HG02884 (cell line): Measurements from ENCODE around the gene RCVRN.
"Not testable (repeated sequence)": the region's sequence is repeated elsewhere in the genome, so short reads cannot be mapped to it uniquely, and the experiment has no call there.

ENCODE experiments used
- ATAC-seq: cut with Tn5 transposase; IDR thresholded peaks from one replicate; pipeline ENCODE4 v1.9.1; 2021; ENCODE audit warnings: mild to moderate bottlenecking, moderate library complexity; ENCODE audit not compliant: unreplicated experiment

RCVRN gene

DNA sequence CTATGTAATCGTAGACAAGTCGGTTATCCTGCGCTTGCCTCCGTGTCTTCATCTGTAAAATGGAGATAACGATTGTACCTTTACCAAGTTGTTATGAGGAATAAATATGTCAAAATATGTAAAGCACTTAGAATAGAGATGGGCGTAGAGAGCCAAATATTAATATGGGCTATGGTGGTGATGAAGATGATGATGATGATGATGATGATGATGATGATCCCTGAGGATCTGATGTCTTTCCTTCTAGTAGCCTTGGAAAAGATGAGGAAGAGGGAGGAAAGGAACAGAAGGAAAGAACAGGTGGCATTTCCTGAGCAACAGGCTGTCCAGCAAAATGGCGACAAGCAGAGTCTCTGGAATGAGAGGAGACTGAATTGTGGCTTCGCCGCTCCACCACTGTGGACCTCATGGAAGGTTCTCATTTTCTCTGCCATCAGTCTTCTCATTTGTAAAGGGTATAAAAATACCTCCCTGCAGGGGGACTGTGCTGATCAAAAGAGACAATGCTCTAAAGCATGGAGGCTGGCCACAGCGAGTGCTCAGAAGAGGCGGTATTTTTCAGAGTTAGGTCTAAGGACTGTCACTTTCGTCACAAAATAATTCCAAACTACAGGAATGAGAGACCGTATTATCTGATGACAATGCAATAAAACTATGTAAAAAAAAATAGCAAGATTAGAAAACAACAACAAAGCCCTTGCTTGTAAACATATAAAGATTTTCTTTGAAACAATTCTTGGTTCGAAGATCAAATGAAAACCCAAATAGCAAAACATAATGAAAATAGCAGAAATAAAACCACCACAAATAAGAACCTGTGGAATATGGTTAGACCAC is 17.2 kb upstream of the RCVRN start:
- no peak for ATAC-seq

DNA sequence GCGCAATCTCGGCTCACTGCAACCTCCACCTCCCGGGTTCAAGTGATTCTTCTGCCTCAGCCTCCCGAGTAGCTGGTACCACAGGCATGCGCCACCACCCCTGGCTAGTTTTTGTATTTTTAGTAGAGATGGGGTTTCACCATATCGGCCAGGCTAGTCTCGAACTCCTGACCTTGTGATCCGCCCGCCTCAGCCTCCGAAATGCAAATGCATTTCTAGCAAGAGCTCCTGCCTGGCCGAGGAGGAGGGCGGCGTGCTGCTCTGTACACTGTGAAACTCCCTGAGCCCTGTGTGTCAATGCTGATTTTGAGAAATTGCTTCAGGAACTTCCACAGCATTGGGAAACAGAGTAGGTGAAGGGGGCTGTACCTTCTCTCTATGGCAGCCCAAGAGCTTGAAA is 16.1 kb upstream of the RCVRN start:
- not testable (repeated sequence) for ATAC-seq

DNA sequence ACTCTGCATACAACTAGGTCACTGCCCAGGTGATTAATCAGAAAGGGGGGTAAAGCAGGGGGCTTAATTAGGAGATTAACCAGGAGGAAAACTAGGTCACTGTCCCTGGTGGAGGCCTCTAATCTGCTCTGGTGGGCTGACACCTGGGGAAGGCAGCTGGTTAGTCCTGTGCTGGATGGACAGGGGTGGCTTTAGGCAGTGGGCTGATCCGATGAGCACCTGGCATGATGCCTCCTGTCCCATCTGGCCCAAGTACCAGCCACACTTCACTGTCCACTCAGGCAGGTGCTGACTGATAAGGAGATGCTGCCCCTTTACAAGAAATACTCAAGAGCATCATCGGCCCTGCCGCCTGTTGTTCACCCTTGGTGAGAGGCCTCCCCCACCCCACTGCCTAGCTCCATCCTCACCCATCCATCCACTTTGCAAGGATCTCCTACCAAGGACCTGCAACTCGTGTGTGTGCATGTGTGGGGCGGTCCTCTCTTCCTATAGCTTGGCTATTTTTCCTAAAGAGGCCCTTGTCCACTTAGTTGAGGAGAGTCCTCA is 13.8 kb upstream of the RCVRN start:
- no peak for ATAC-seq

DNA sequence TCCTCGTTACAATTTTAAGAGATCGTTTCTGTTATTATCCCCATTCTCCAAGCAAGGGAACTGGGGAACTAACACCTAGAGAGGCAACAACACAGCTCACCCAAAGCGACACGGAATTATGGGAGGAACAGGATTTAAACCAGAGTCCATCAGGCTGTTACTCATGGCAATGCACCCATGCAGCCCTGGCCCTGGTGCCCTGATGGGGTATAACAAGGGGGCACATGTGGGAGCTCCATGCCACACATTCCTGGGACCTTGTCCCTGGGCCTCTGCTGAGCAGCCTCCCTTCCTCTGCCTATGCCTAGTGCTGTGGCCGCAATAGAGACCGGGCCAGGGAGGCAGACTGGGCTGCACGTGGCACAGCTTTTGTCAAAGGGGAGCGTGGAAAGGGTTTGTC is 13.3 kb upstream of the RCVRN start:
- no peak for ATAC-seq

DNA sequence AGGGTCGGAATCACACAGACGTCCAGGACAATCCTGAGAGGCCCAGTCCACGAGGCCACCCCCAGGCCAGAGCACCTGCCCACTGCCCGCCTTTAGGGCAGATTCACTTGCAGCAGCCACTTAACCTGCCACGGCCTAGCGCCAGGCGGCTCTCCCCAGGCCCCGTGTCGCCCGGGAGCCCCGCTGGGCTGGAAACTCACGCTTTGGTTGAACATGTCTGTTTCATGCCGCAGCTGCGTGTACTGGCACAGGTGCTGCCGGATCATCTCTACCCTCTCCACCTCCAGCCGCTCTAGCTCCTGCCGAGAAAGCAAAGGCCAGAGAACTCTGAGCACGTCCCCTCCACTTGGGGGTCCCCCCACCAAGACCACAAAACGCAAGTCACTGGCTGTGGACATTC is 12.7 kb upstream of the RCVRN start:
- no peak for ATAC-seq

DNA sequence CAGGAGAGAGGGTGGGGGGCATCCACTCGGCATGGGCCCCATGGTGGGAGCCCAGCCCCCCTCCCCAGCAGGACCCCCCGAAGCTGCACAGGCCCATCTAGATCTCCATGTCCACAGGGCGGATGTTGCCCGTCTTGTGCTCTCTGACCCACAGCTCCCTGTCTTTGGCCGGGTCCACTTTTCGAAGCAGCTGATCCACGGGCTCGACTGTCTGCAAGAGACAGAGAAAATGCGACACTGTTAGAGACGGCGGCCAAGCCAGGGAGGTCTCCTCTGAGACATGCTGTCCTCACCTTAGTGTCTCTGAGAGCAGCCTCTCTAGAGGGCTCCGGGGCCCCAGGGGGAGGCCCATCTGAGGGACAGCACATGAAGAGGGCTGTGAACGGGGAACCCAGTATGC is 12.1 kb upstream of the RCVRN start:
- ATAC-seq: no peak

DNA sequence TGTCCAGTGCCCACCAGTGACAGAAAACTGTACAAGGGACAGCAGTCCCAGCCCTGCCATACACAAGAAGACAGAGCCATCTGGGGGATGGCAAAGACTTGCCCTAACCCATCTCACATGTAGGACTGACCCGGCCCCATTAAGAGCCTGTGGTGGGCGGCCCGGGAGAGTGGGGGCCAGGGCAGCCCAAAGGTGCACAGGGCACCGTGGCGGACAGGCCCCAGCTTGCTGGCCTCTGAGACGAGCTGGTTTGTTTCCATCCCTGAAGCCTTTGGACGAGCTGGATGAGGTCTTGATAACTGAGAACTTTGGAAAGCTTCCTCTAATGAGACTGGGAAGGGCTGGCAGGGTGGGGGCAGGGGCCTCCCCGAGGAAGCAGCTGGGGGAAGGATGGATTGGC is 11.0 kb upstream of the RCVRN start:
- ATAC-seq: no peak

DNA sequence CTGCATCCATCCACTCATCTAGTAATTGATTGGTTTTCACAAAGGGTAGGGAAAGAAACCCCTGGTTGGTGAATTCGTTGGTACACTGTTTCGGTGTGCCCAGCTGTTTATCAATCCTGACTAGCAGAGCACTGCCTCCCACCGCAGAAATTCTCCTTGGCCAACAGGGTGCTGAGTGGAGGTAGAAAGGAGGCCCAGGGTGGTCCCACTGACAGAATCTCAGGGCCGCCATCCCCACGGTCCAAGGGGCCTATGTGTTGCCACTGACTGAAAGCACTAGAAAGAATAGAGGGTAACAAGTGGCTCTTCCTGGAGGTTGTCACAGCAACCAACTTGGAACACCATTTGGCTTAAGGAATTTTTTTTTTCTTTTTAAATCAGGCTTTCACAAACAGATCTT is 8.4 kb upstream of the RCVRN start:
- ATAC-seq: no peak

DNA sequence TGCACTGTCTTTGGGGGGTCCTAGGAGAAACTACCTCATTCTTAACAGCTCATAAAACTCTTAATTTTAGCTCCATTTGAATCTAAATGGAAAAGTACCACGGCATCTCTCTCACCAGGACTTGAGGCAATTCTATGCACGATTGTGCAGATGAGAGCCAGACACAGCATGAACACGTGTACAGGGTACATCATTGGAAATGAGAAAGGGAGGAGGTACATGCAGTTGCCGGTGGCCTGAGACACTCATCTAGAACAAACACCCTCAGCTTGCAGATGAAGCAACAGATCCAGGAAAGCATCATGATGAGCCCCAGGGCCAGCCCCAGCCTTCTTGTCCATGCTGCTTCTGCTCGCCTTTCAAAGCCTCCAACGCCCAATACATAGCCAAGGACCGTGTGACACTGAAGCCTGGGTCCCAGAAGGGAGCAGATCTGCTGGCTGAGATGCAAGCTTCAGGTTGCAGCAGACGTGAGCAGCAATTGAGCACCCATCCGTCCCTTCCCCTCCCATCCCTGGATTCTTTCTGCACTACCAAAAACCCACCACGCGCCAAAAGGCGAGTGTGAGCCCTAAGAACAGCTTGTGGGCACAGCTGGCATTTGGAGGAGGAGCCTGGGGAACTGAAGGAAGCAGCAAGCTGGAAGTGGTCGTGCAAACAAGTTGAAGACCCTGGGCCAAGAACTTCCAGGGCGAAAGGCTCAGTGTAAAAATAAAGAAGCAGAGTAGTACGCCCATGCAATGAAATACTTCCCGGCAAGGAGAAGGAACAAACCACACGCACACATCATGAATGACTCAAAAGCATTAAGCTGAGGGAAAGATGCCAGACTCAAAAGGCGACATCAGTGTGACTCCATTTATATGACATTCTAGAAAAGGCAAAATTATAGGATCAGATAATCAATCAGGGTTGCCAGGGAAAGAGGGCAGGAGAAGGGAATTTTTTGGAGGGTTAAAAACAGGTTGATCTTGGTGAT is 7.3 kb upstream of the RCVRN start:
- ATAC-seq: no peak

DNA sequence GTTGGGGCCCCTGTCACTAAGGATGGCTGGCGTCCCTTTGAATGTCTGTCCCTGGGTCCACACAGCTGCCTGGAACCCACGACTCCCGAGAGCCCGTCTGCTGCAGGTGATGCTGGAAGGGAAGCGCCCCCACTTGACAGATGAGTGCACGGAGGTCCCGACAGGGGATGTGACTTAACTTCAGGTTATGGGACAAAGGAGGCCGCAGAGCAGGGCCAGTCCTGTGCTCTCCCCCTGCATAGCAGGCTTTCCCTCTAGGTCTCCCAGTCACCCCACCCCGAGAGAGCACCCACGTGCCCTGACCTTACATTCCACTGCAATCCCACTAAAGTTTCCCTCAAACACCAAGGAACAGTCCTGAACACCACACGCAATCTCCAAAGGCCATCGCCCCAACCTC is 6.0 kb upstream of the RCVRN start:
- no peak for ATAC-seq

DNA sequence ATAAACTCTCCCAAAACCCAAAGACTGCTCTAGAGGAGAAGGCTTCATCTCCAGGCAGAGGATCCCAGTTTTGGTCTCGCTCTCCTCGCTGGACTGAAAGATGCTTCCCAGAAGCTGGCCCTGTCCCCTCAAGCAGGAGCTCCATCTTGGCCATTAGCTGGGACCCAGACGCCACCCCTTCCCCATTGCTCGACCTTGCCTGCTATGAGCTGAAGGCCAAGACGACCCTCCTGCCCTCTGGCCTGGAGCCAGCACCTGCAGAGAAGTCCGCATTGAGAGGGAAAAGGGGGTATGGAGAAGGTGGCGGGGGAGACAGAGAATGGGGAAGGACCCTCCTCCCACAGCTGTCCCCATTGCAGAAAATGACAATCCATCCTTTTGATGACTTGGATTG is 3.6 kb upstream of the RCVRN start:
- ATAC-seq: no peak

DNA sequence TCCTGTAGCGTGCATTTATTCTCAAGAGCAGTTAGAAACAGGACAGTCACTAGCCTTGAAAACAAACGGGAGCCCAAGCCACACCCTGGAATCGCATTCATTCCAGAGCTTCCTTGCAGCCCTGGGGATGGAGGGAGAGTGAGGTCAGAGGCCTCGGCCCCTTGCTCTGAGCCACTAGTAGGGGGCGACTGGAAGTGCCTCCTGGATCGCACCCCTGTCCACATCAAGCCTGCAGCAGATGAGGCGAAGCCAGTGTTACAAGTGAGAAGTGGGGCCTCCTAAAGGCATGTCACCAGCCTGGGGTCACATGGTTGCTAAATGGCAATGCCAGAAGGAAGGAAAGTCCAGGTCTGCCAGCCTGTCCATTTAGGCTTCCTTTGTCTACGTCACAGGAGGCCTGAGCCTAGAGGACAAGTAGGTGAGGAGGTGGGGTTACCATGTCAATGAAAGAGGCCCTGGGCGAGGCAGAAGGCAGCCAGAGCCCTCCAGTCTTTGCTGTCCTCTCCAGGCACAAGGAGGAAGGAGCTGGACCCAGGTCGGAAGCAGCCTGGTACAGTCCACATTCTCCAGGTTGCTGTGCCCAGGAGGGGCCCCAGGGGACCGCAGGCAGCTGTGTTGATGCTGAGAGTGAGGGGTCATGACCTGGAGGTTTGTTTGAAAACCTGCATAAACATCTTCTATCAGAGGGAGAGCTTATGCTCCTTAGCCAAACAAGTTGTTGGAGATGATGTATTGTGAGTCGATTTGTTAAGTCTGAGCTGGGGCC is 3.0 kb upstream of the RCVRN start:
- no peak for ATAC-seq

DNA sequence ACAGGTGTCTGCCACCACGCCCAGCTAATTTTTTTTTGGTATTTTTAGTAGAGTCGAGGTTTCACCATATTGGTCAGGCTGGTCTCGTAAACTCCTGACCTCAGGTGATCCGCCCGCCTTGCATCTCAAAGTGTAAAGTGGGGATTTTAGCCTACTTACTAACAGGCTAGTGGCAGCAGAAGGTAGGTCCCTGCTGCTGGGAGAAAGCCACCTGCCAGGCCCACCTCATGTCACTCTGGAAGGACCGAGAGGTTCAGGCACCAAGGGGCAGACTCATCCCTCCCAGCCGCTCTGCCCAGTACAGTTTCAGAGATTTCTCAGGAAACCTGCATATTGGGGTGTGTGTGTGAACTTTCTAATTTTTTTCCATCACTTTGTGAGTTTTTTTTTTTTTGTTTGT is 2.1 kb upstream of the RCVRN start:
- ATAC-seq: no peak

DNA sequence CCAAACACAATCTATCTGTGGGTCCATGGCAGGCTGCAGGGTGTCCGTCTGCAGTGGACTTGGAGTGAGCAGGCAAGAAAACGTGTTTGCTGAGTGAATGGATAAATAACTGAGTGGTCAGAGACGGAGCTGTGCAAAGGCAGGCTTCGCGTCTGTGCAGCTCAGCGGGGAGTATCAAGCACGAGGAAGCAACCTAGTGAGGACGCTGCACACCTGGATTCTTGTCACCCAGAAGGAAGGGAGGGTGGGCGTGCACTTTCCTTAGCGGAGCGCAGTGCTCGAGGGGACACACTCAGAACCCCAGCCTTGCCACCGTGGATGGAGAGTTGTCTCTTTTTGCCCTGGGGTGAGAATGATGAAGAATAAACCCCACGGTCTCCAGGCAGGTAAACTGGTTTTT is 1.5 kb upstream of the RCVRN start:
- no peak for ATAC-seq

DNA sequence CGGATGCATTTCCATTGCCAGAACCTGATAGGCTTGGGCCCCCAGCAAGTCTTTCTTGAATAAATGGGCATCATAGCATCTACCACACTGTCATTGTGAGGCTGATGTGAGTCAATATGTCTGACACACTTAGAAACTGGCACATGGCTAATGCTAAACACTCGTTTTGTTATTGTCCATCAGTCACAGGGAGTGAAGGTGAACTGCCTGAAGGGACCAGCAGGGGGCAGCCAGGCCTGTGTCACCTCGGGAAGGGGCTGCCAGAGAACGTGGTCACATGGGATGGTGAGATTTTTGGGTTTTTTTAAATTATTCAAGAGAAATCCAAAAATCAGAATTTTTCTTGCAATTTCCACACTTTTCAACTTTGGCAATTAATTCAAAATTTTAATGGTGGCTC is 831 bp upstream of the RCVRN start:
- no peak for ATAC-seq

DNA sequence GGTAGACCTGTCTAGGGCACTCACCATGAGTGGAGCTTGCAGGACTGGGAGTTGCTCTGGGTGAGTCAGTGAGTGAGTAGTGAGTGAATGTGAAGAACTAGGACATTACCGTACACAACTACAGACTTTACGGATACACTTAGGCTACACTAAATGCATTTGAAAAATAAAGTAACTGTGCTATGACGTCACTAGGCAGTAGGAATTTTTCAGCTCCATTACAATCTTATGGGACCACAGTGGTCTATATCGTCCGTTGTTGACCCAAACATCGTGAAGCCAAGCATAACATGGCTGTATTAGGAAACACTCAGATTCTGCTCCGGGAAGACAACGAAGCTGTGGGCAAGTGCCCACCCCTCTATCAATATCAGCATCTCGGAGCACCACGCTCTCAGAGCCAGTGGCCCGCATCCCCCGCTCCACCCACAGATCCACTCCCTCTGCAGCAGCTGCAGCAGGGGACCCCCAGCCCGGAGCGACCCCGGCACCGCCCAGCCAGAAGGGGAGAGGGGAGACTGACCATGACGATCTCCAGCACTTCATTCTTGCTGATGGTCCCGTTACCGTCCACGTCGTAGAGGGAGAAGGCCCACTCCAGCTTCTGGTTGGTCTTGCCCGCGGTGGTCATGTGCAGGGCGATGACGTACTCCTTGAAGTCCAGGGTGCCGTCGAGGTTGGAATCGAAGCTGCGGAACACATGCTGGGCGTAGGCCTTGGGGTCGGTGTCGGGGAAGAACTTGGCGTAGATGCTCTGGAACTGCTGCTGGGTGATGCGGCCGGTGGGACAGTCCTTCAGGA is 594 bp downstream of the RCVRN start:
- ATAC-seq: no peak

DNA sequence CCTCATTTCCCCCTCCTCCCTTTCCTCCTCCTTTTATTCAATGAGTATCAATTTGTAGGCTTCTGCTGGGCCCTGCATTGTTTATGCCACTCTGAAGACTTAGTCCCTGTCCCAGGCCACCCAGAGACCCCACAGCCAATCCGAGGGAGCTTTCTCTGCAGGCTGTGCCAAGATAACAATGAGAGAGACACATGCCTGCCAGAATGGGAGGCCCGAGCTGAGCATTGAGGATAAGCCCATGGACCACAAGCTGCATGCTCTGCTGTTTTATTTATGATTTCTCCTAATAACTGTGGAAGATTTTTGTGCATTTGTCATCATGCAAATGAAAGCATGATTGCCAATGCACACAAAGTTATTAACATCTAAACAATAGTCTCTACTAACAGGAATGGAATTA is 3.0 kb downstream of the RCVRN start:
- ATAC-seq: no peak

DNA sequence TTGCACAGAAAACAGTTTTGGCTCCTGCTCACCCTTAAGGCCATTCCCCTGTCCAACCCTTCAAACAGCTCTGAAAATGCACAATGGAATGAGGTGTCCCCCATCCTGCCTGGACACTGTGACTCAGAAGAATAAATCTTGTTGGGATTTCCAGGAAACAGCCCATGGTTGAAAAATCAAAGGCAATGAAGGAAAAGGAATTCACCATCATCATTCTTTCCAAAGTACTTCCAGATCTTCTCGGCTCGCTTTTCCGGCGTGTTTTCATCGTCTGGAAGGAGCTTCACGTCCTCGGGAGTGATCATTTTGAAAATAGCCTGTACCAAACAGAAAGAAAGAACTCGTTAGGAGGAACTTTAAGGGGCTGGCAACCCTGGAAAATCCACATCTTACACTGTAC is 4.3 kb downstream of the RCVRN start:
- no peak for ATAC-seq

DNA sequence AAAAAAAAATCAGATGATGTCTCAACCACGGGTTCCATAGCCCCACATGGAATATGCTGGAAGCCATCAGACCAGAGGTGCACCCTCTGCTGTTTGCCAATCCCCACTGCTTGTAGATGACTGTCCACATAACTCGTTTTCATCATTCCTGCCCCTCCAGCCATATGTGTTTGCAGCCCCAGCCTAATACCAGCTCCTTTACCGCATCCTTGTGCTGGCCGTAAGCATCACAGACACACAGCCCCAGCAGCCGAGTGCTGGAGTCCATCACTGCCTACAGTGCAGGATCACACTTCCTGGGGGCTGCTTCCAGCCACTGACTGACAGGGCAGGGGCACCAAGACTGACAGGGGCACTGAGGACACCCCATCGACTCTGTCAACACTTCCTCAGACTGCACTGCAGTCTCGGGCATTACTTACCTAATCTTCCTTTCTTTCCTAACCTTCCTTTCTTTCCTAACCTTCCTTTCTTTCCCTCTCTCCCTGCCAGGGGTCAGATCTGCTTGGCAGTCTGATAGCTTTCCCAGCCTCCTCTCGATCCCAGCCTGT is 5.0 kb downstream of the RCVRN start:
- no peak for ATAC-seq
